ENCODE measurements around the gene CAST.

CAST gene

GRCh38 chr5:96816411-96816939 lies 154.3 kb downstream of the CAST start:
- no peak overlapping the region for H3K4me3 ChIP-seq (replicated peaks in 1 of 2; ENCODE audit: low read depth in 2 of 2, low read length in 2 of 2)
- TF ChIP-seq, protein P1, sequence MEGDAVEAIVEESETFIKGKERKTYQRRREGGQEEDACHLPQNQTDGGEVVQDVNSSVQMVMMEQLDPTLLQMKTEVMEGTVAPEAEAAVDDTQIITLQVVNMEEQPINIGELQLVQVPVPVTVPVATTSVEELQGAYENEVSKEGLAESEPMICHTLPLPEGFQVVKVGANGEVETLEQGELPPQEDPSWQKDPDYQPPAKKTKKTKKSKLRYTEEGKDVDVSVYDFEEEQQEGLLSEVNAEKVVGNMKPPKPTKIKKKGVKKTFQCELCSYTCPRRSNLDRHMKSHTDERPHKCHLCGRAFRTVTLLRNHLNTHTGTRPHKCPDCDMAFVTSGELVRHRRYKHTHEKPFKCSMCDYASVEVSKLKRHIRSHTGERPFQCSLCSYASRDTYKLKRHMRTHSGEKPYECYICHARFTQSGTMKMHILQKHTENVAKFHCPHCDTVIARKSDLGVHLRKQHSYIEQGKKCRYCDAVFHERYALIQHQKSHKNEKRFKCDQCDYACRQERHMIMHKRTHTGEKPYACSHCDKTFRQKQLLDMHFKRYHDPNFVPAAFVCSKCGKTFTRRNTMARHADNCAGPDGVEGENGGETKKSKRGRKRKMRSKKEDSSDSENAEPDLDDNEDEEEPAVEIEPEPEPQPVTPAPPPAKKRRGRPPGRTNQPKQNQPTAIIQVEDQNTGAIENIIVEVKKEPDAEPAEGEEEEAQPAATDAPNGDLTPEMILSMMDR (IDR thresholded peaks at IDR 0.05; ENCODE audit: low read depth, low read length), result no peak
- DNase-seq (ENCODE audit: low read depth in 2 of 2), result no peak

DNA sequence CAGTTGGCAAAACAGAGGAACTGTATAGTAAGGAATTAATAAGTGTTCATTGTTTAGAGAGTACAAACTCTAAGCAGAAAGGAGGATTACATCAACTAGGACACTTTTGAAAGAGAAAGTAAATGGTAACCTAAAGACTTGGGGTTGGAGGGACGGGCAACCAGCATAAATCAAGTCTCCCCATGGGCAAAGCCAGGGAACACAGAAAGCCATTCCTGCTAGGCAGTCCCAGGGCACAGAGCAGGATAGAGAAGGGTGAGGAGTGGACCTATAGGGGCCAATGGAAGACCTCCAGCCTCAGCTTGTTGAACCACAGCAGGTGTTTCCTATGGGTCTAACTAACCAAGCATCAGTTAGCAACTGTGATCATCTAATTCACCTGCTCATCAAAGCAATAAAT lies 154.8 kb downstream of the CAST start:
- DNase-seq (ENCODE audit: low read depth in 2 of 2), result no peak
- H3K4me3 ChIP-seq (replicated peaks in 1 of 2; ENCODE audit: low read depth in 2 of 2, low read length in 2 of 2), result no peak overlapping the region
- TF ChIP-seq, protein P1 (IDR thresholded peaks at IDR 0.05; ENCODE audit: low read depth, low read length), result no peak

DNA sequence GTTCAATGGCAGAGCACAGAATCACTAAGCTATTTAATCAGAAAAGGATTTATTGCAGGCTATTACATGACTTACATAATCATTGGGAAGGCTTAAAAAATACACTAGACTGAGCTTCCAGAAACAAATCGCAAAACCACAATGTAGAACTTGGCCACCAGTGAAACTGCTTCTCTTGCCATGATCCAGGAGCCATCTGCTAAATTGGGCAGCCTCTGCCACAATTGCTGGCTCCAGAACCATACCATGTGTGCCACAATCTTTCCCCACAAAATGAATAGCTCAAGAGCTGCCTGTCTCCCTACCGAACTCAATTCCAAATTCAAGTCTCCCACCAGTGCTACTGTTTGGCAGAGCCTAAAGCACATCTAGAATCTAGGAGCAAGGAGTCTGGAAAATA lies 155.3 kb downstream of the CAST start:
- no peak for DNase-seq (ENCODE audit: low read depth in 2 of 2)
- TF ChIP-seq, protein P1 (IDR thresholded peaks at IDR 0.05; ENCODE audit: low read depth, low read length), result no peak
- no peak overlapping the region for H3K4me3 ChIP-seq (replicated peaks in 1 of 2; ENCODE audit: low read depth in 2 of 2, low read length in 2 of 2)

- H3K4me3 ChIP-seq (replicated peaks in 1 of 2; ENCODE audit: low read depth in 2 of 2, low read length in 2 of 2), result no peak overlapping the region
- TF ChIP-seq, protein P1 (IDR thresholded peaks at IDR 0.05; ENCODE audit: low read depth, low read length), result no peak
- no peak for DNase-seq (ENCODE audit: low read depth in 2 of 2)
Measured at GRCh38 chr5:96818125-96818788, 156.1 kb downstream of the CAST start.

- no peak for DNase-seq (ENCODE audit: low read depth in 2 of 2)
- H3K4me3 ChIP-seq (replicated peaks in 1 of 2; ENCODE audit: low read depth in 2 of 2, low read length in 2 of 2), result no peak overlapping the region
- TF ChIP-seq, protein P1 (IDR thresholded peaks at IDR 0.05; ENCODE audit: low read depth, low read length), result no peak
Measured at GRCh38 chr5:96819806-96820205, 157.6 kb downstream of the CAST start.

DNA sequence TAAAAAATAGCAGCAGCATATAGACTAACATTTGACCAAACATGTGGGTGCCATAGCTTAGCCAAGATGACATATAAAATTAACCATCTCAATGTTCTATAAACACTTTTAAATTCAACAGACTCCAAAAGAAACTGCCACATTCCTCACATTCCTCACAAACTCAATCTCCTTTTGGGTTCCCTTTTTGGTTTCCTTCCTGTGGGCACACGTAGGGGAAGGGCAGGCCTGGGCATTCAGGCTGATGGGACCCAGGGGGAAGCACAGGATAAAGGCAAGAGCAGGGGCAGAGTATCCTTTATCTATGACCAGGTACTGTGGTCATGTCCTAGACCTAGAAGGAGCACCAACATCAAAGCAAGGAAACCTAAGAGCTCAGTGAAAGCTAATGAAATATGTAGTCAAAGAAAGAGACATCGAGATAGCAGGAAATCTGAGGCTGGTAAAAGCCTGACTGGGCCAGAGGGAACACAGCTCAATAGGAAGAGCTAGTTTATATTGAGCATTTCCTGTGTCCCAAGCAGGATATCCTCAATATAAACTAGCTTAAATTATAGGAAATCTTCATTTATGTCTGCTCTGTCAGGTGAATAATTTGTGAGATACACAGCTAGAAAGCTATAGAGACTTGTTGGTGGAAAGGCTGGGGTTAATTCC lies 159.2 kb downstream of the CAST start:
- TF ChIP-seq, protein P1 (IDR thresholded peaks at IDR 0.05; ENCODE audit: low read depth, low read length), result no peak
- no peak overlapping the region for H3K4me3 ChIP-seq (replicated peaks in 1 of 2; ENCODE audit: low read depth in 2 of 2, low read length in 2 of 2)
- no peak for DNase-seq (ENCODE audit: low read depth in 2 of 2)
